Karpas-422 (cell line): ENCODE data around the gene YTHDF1. TPM values are rescaled to one million over a fixed set of nuclear protein-coding genes. Genes with fewer than 3 reads are reported as not detected.

Experiments used
- DNase-seq: peaks from one replicate; pipeline ENCODE4 v3.0.0-alpha.2; 2015
- H2AFZ ChIP-seq: fragments of 200-600 bp; sonication (generic); 2 replicates; pipeline ENCODE4 v1.6.1; 2014; ENCODE audit warnings: antibody characterized with exemption, low read length, mixed read lengths
- H3K27ac ChIP-seq: fragments of 200-600 bp; sonication (generic); 2 replicates; pipeline ENCODE4 v1.5.1; 2014; ENCODE audit warnings: mild to moderate bottlenecking, low read length, moderate library complexity
- H3K27me3 ChIP-seq: fragments of 200-600 bp; sonication (generic); 2 replicates; pipeline ENCODE4 v1.6.1; 2014; ENCODE audit warnings: low read length, mixed read lengths
- H3K36me3 ChIP-seq: fragments of 200-600 bp; sonication (generic); 2 replicates; pipeline ENCODE4 v1.6.1; 2014; ENCODE audit warnings: low read length, mixed read lengths; ENCODE audit not compliant: insufficient read depth
- H3K4me1 ChIP-seq: fragments of 200-600 bp; sonication (generic); 2 replicates; pipeline ENCODE4 v1.6.1; 2014; ENCODE audit warnings: mild to moderate bottlenecking, low read length, mixed read lengths
- H3K4me2 ChIP-seq: fragments of 200-600 bp; sonication (generic); 2 replicates; pipeline ENCODE4 v1.6.1; 2014; ENCODE audit warnings: low read length, low read depth, mild to moderate bottlenecking; ENCODE audit not compliant: poor library complexity, severe bottlenecking
- H3K4me3 ChIP-seq: fragments of 200-600 bp; sonication (generic); 2 replicates; pipeline ENCODE4 v1.5.1; 2014; ENCODE audit warnings: mild to moderate bottlenecking, antibody characterized with exemption, low read length, mixed read lengths
- H3K79me2 ChIP-seq: fragments of 200-600 bp; sonication (generic); 2 replicates; pipeline ENCODE4 v1.6.1; 2014; ENCODE audit warnings: mild to moderate bottlenecking, low read length, mixed read lengths
- H3K9ac ChIP-seq: fragments of 200-600 bp; sonication (generic); 2 replicates; pipeline ENCODE4 v1.6.0; 2014; ENCODE audit warnings: low read length
- H3K9me2 ChIP-seq: fragments of 200-600 bp; sonication (generic), shearing (Covaris generic); replicated peaks from 2 replicates; pipeline ENCODE4 v1.6.0; 2014; ENCODE audit warnings: mild to moderate bottlenecking, low read length, moderate library complexity; ENCODE audit not compliant: insufficient read depth
- H3K9me3 ChIP-seq: fragments of 300-700, 200-600 bp; sonication (generic); 2 replicates; pipeline ENCODE4 v1.6.1; 2014; ENCODE audit warnings: low read length, mixed read lengths
- H4K20me1 ChIP-seq: fragments of 200-600 bp; sonication (generic); 2 replicates; pipeline ENCODE4 v1.6.1; 2014; ENCODE audit warnings: mild to moderate bottlenecking, antibody characterized with exemption, low read length, low read depth; ENCODE audit not compliant: insufficient read depth
- total RNA-seq: library from RNA; depleted of rRNA; stranded (reverse); fragments of >200 nt; shearing (Covaris generic); gene quantifications from 2 replicates; pipeline ENCODE4 v1.2.3, GENCODE V29; 2014; ENCODE audit warnings: low replicate concordance

YTHDF1 gene
- total RNA-seq, 1 experiment from 2014 or later, result 24.1 TPM

DNA sequence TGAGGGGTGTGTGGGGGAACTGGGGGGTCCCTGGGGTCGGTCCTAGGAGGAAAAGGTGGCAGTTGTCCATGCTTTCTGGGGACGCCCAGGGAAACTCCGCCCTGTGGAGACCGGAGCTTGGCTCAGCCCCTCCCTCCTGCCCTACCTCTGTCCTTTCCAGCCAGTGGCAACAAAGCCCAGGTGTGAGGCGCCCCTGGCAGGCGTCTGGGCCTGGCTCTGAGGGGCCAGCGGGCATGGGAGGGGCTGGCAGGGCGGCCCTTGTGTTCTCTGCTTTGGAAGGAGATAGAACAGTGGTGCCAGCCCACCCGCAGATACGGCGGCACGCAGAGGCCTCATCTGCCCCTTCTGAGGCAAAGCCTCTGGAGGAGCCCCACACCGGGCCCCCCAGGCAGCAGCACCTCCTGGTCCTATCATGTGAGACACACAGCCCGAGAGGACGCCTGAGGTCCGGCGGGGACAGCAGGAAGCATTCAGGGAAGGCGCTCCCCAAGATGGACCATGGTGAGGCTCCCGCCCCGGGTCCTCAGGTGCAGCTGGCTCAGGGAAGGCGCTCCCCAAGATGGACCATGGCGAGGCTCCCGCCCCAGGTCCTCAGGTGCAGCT, 47.9 kb downstream of the YTHDF1 start:
- Histone ChIP-seq H3K4me1 (no peaks in the 10 kb centered on the region), H3K27me3 (no peaks in the 10 kb centered on the region), H3K4me2 (no peak overlapping the region), H3K27ac (no peak overlapping the region), H3K9me2 (no peaks in the 10 kb centered on the region), H3K9me3 (no peaks in the 10 kb centered on the region), H2AFZ (no peak overlapping the region), H4K20me1 (0 out of 2 replicates have a peak, but pooled peaks cover 6% of the 10 kb centered on the region), H3K79me2 (no peaks in the 10 kb centered on the region), H3K9ac (no peak overlapping the region), H3K36me3 (no peaks in the 10 kb centered on the region), H3K4me3 (no peak overlapping the region)
- no peak for DNase-seq

- no peak overlapping the region for H3K4me2 ChIP-seq
These were observed 48.7 kb downstream of the YTHDF1 start for GRCh38 chr20:63167026-63167917.

GRCh38 chr20:63166193-63167020, 49.5 kb downstream of the YTHDF1 start:
- H3K4me3 ChIP-seq, result no peak overlapping the region
- H3K4me2 ChIP-seq, result no peak overlapping the region
- no peak overlapping the region for H2AFZ ChIP-seq
- H3K9ac ChIP-seq, result no peak overlapping the region
- H3K27ac ChIP-seq, result no peak overlapping the region
- H4K20me1 ChIP-seq, result 0 out of 2 replicates have a peak, but pooled peaks cover 1% of the 10 kb centered on the region
- no peak for DNase-seq
- no peaks in the 10 kb centered on the region for H3K4me1 ChIP-seq
- H3K79me2 ChIP-seq, result no peaks in the 10 kb centered on the region
- no peaks in the 10 kb centered on the region for H3K36me3 ChIP-seq
- no peaks in the 10 kb centered on the region for H3K9me3 ChIP-seq
- no peaks in the 10 kb centered on the region for H3K27me3 ChIP-seq
- H3K9me2 ChIP-seq, result no peaks in the 10 kb centered on the region

More at GRCh38 chr20:63167026-63167917, 48.7 kb downstream of the YTHDF1 start:
- H3K36me3 ChIP-seq, result no peaks in the 10 kb centered on the region
- no peak overlapping the region for H3K9ac ChIP-seq
- no peaks in the 10 kb centered on the region for H3K9me2 ChIP-seq
- no peaks in the 10 kb centered on the region for H3K79me2 ChIP-seq
- 0 out of 2 replicates have a peak, but pooled peaks cover 3% of the 10 kb centered on the region for H4K20me1 ChIP-seq
- no peaks in the 10 kb centered on the region for H3K9me3 ChIP-seq
- no peak overlapping the region for H2AFZ ChIP-seq
- no peaks in the 10 kb centered on the region for H3K4me1 ChIP-seq
- no peak for DNase-seq
- H3K27me3 ChIP-seq, result no peaks in the 10 kb centered on the region
- H3K27ac ChIP-seq, result no peak overlapping the region
- H3K4me3 ChIP-seq, result no peak overlapping the region

DNA sequence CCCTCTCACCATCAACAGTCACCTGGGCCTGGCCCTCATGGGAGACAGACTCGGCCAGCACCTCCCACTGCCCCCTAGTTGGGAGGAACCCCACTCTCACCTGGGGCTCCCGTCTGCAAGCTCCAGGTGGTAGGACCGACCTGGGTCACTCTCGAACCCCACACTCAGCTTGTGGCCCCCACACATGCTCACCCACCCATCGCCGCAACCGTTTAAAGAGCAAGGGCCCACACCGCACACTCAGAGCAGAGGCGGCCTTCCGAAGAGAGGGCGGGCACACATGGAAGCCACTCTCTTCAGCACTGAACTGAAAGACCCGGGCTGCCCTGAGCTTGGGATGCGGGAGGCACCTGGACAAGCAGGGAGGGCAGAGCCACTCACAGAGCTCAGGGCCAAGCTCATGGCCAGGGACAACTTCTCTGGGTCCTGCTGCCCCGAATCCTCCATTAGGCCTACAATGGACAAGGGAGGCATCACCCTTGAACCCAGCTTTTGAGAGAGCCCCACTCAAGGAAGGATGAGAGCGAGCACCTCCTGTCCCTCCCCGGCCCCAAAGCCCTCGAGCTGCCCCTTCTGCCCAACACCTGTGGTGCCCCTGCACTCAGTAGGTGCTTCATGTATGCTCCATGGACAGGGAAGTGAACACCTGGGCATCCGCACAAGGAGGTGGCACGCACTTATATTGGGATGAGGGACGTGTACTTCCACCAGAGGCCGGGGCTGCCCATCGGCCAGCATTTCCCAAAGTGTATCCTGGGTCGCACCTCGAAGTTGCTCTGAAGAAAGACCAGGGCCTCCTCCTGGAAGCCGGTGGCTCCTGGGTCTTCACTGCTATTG, 50.4 kb downstream of the YTHDF1 start:
- H3K9me2 ChIP-seq, result no peaks in the 10 kb centered on the region
- no peak overlapping the region for H2AFZ ChIP-seq
- no peak overlapping the region for H3K9ac ChIP-seq
- DNase-seq, result no peak
- no peak overlapping the region for H3K27ac ChIP-seq
- H3K79me2 ChIP-seq, result no peaks in the 10 kb centered on the region
- H4K20me1 ChIP-seq, result no peaks in the 10 kb centered on the region
- H3K36me3 ChIP-seq, result no peaks in the 10 kb centered on the region
- no peak overlapping the region for H3K4me2 ChIP-seq
- no peaks in the 10 kb centered on the region for H3K9me3 ChIP-seq
- no peaks in the 10 kb centered on the region for H3K27me3 ChIP-seq
- no peaks in the 10 kb centered on the region for H3K4me1 ChIP-seq
- no peak overlapping the region for H3K4me3 ChIP-seq

- H3K27me3 ChIP-seq, result no peaks in the 10 kb centered on the region
- H3K4me1 ChIP-seq, result no peaks in the 10 kb centered on the region
- no peaks in the 10 kb centered on the region for H3K79me2 ChIP-seq
- no peaks in the 10 kb centered on the region for H3K36me3 ChIP-seq
- no peak overlapping the region for H3K4me2 ChIP-seq
- H3K9me2 ChIP-seq, result no peaks in the 10 kb centered on the region
- H3K27ac ChIP-seq, result no peak overlapping the region
- no peaks in the 10 kb centered on the region for H4K20me1 ChIP-seq
- no peak overlapping the region for H3K4me3 ChIP-seq
- DNase-seq, result no peak
- H3K9ac ChIP-seq, result no peak overlapping the region
- H3K9me3 ChIP-seq, result no peaks in the 10 kb centered on the region
- H2AFZ ChIP-seq, result no peak overlapping the region
These were observed 51.2 kb downstream of the YTHDF1 start for GRCh38 chr20:63164484-63165355.

DNA sequence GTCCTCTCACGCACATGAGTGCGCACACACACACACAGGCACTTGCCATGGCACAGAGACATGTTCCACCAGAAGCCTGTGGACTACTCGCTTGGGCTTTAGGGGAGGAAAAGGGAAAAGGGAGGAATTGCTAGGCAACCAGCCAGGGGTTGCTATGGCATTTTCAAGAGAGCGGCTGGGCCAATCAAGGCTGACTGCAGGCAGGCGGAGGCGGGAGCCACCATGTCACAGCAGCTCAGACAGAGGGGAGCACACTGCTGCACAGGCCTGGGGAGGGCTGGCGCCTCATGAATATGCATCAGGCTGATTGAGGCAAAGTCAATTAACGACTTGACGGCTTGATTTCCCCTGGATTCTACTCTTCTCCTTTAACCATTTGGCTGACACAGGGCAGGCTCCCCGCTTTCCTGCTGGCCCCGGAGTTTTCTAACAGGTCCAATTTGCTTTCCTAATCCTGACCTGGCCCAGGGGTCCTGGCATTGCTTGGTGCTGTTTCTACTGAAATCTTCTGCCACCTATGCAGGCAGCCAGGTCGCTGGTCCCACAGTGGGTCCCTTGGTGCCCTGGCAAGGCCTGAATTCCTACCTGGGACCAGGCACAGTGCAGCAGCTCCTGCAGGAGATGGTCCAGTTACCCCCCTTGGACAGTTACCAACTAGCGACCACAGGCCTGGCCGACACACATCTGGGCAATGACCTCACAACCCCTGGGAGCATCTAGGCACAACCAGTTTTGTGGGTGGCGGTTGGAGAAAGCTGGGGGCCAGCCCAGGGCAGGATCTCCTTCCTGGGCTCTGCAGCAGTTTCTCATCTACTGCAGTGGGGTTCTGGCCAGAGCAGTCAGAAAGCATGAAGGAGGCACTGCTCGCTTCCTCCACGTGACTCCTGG, 52.1 kb downstream of the YTHDF1 start:
- Histone ChIP-seq H3K4me1 (no peaks in the 10 kb centered on the region), H3K27ac (no peak overlapping the region), H2AFZ (no peak overlapping the region), H3K9ac (no peak overlapping the region), H4K20me1 (no peaks in the 10 kb centered on the region), H3K27me3 (no peaks in the 10 kb centered on the region), H3K9me3 (no peaks in the 10 kb centered on the region), H3K4me2 (no peak overlapping the region), H3K9me2 (no peaks in the 10 kb centered on the region), H3K4me3 (no peak overlapping the region), H3K79me2 (no peaks in the 10 kb centered on the region), H3K36me3 (no peaks in the 10 kb centered on the region)
- no peak for DNase-seq
